Measurements from ENCODE around the gene RIMS4. TPM values are rescaled to one million over a fixed set of nuclear protein-coding genes. Genes with fewer than 3 reads are reported as not detected.
A peak's percentile ranks its signal among the peaks of the same experiment; 100 is the strongest.

RIMS4 gene
- total and polyA plus RNA-seq, 2 of the 13 experiments (the other 11 are each of a cell fraction or from before 2014, with no cell fraction given) = 0.01 to 0.07 TPM

DNA sequence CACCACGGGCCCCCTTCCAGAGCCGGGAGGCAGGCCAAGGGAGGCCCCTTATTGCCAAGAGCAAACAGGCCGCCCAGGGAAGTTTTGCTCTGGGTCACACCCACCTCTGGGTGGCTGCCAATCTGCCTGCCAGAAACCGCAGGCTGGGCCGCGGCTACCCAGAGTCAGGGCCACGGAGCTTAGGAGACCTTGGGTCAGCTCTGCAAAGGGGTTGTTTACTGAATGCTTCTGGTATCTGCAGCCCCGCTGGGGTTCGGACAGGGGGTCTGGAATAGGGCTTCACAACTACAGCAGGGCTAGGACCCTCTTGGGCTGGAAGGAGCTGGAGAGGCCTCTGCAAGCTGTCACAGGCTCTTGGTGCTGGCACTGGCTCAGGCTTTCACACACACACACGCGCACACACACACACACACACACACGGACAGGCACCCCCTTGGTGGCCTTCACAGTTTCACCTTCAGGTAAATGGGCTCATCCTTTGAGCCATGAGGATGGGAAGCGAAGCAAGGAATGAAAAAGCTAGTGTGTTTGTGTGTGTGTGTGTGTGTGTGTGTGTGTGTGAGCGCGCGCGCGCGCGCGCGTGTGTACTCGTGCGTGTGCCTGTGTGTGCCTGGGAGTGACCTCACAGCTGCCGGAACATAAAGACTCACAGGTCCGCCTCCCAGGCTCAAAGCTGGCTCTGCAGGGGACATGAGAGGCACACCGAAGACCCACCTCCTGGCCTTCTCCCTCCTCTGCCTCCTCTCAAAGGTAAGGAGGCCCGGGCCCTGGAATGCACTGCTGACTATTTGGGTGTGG lies 95.4 kb downstream of the RIMS4 start, which contains the start of gene CCN5:
TSS of gene CCN5 (plus strand) at position 669 of the 798 bp plus-strand sequence. CDS start at position 691, 22 bp downstream.
- ATAC-seq (peak; percentile 78), DNase-seq (ENCODE audit: low spot score) (peak; percentile 68), FAIRE-seq (peak; percentile 26)
- no peak within 1 kb of the TSS for H2AFZ ChIP-seq (ENCODE audit: low read length)
- no peaks in the 10 kb centered on the region for H4K20me1 ChIP-seq (ENCODE audit: insufficient read depth, low read length)
- no peaks in the 10 kb centered on the region for H3K9me3 ChIP-seq (ENCODE audit: low read length)
- no peak within 1 kb of the TSS for H3K9ac ChIP-seq (ENCODE audit: insufficient read depth, low read depth, low read length)
- intact Hi-C loops (cut with micrococcal nuclease; ENCODE audit: unreplicated experiment) = no loop called here
- WGBS (ENCODE audit: low lambda C conversion rate) = 41% methylated on average over 23 of the region's 28 CpGs
- ChIA-PET CTCF (ENCODE audit: low intra/inter-chr PET ratio, low total read pairs) (no interaction called here), POLR2A (interaction anchor here (1.0 kb wide), 1 partner anchor 17 kb away, joined by 4 read pairs; no protein-coding TSS in a partner anchor)
- no peak within 1 kb of the TSS for H3K27ac ChIP-seq (ENCODE audit: extremely low read length, insufficient read depth, low read length)
- in situ Hi-C loops (cut with HindIII; ENCODE audit: extremely low pct_ligation_motif_present, low pct_unique_long_range_greater_than_20kb) = no loop called here
- peaks cover 5 to 39% of the 10 kb centered on the region in 2 experiments; a peak in 3 of 5 replicates for H3K27me3 ChIP-seq (ENCODE audit: control insufficient read depth in 1 of 2, insufficient read depth in 2 of 2, low read length in 2 of 2)
- BruUV-seq (replicated peaks) = no TSS peak
- H3K4me3 ChIP-seq (replicated peaks in 1 of 3; ENCODE audit: insufficient read depth in 1 of 3, low read depth in 2 of 3, low read length in 3 of 3) = peak within 1 kb of the TSS in 1 of 3 experiments; percentile 21; a peak in 1 of 6 replicates
- no peaks in the 10 kb centered on the region for H3K79me2 ChIP-seq (ENCODE audit: insufficient read depth, low read length)
- H3K4me1 ChIP-seq (ENCODE audit: insufficient read depth, low read length) = peaks cover 18% of the 10 kb centered on the region
- H3K4me2 ChIP-seq (ENCODE audit: low read depth, low read length) = peak within 1 kb of the TSS; percentile 33
- no peaks in the 10 kb centered on the region for H3K36me3 ChIP-seq (replicated peaks in 1 of 2; ENCODE audit: control insufficient read depth in 1 of 2, insufficient read depth in 2 of 2, low read length in 2 of 2)
- TF ChIP-seq NR2F6 (IDR thresholded peaks at IDR 0.05) = no peak
- TF ChIP-seq NR2F6 (CRISPR knock-in tag; IDR thresholded peaks at IDR 0.05) = 0 out of 2 replicates have a peak, but pooled peaks have one; percentile 24
- no peak for TF ChIP-seq MIXL1 (CRISPR knock-in tag; IDR thresholded peaks at IDR 0.05)
- no peak for TF ChIP-seq MYC (CRISPR knock-in tag; IDR thresholded peaks at IDR 0.05; ENCODE audit: borderline replicate concordance)
- peak; percentile 89; the same call in 1 of the 2 replicates for TF ChIP-seq ZBTB7B (CRISPR knock-in tag; IDR thresholded peaks at IDR 0.05)
- no peak for TF ChIP-seq RAD21 (CRISPR knock-in tag; IDR thresholded peaks at IDR 0.05)
- no peak for TF ChIP-seq RFXANK (CRISPR knock-in tag; IDR thresholded peaks at IDR 0.05)
- no peak for TF ChIP-seq ZNF558 (CRISPR knock-in tag; IDR thresholded peaks at IDR 0.05; ENCODE audit: borderline replicate concordance)
- TF ChIP-seq, protein P1, sequence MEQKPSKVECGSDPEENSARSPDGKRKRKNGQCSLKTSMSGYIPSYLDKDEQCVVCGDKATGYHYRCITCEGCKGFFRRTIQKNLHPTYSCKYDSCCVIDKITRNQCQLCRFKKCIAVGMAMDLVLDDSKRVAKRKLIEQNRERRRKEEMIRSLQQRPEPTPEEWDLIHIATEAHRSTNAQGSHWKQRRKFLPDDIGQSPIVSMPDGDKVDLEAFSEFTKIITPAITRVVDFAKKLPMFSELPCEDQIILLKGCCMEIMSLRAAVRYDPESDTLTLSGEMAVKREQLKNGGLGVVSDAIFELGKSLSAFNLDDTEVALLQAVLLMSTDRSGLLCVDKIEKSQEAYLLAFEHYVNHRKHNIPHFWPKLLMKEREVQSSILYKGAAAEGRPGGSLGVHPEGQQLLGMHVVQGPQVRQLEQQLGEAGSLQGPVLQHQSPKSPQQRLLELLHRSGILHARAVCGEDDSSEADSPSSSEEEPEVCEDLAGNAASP (CRISPR knock-in tag; IDR thresholded peaks at IDR 0.05; ENCODE audit: borderline replicate concordance) = 0 out of 2 replicates have a peak, but pooled peaks have one; percentile 21
- TF ChIP-seq ZNF143 (CRISPR knock-in tag; IDR thresholded peaks at IDR 0.05) = no peak; the same call in 1 of the 2 replicates
- TF ChIP-seq SP5 (CRISPR knock-in tag; IDR thresholded peaks at IDR 0.05; ENCODE audit: borderline replicate concordance, low read depth) = peak; percentile 63
- TF ChIP-seq FOXC1 (CRISPR knock-in tag; IDR thresholded peaks at IDR 0.05; ENCODE audit: borderline replicate concordance) = 0 out of 2 replicates have a peak, but pooled peaks have one; percentile 35
- 0 out of 2 replicates have a peak, but pooled peaks have one; percentile 19 for TF ChIP-seq GATAD2A (CRISPR knock-in tag; IDR thresholded peaks at IDR 0.05)
- TF ChIP-seq, protein P2, sequence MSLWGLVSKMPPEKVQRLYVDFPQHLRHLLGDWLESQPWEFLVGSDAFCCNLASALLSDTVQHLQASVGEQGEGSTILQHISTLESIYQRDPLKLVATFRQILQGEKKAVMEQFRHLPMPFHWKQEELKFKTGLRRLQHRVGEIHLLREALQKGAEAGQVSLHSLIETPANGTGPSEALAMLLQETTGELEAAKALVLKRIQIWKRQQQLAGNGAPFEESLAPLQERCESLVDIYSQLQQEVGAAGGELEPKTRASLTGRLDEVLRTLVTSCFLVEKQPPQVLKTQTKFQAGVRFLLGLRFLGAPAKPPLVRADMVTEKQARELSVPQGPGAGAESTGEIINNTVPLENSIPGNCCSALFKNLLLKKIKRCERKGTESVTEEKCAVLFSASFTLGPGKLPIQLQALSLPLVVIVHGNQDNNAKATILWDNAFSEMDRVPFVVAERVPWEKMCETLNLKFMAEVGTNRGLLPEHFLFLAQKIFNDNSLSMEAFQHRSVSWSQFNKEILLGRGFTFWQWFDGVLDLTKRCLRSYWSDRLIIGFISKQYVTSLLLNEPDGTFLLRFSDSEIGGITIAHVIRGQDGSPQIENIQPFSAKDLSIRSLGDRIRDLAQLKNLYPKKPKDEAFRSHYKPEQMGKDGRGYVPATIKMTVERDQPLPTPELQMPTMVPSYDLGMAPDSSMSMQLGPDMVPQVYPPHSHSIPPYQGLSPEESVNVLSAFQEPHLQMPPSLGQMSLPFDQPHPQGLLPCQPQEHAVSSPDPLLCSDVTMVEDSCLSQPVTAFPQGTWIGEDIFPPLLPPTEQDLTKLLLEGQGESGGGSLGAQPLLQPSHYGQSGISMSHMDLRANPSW (CRISPR knock-in tag; IDR thresholded peaks at IDR 0.05; ENCODE audit: borderline replicate concordance) = no peak
- TF ChIP-seq, protein P3, sequence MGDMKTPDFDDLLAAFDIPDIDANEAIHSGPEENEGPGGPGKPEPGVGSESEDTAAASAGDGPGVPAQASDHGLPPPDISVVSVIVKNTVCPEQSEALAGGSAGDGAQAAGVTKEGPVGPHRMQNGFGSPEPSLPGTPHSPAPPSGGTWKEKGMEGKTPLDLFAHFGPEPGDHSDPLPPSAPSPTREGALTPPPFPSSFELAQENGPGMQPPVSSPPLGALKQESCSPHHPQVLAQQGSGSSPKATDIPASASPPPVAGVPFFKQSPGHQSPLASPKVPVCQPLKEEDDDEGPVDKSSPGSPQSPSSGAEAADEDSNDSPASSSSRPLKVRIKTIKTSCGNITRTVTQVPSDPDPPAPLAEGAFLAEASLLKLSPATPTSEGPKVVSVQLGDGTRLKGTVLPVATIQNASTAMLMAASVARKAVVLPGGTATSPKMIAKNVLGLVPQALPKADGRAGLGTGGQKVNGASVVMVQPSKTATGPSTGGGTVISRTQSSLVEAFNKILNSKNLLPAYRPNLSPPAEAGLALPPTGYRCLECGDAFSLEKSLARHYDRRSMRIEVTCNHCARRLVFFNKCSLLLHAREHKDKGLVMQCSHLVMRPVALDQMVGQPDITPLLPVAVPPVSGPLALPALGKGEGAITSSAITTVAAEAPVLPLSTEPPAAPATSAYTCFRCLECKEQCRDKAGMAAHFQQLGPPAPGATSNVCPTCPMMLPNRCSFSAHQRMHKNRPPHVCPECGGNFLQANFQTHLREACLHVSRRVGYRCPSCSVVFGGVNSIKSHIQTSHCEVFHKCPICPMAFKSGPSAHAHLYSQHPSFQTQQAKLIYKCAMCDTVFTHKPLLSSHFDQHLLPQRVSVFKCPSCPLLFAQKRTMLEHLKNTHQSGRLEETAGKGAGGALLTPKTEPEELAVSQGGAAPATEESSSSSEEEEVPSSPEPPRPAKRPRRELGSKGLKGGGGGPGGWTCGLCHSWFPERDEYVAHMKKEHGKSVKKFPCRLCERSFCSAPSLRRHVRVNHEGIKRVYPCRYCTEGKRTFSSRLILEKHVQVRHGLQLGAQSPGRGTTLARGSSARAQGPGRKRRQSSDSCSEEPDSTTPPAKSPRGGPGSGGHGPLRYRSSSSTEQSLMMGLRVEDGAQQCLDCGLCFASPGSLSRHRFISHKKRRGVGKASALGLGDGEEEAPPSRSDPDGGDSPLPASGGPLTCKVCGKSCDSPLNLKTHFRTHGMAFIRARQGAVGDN (CRISPR knock-in tag; IDR thresholded peaks at IDR 0.05) = peak; percentile 47
